ENCODE measurements around the gene ERBB4.
A peak's percentile ranks its signal among the peaks of the same experiment; 100 is the strongest.

The ERBB4 gene

GRCh38 chr2:212226114-212226513 is 312.5 kb downstream of the ERBB4 start:
- H3K79me2 ChIP-seq (ENCODE audit: insufficient read depth, low read depth) = no peaks in the 10 kb centered on the region
- H3K9ac ChIP-seq = no peak overlapping the region
- no peaks in the 10 kb centered on the region for H3K36me3 ChIP-seq (ENCODE audit: insufficient read depth)
- H3K4me2 ChIP-seq = no peak overlapping the region
- TF ChIP-seq, protein P1, sequence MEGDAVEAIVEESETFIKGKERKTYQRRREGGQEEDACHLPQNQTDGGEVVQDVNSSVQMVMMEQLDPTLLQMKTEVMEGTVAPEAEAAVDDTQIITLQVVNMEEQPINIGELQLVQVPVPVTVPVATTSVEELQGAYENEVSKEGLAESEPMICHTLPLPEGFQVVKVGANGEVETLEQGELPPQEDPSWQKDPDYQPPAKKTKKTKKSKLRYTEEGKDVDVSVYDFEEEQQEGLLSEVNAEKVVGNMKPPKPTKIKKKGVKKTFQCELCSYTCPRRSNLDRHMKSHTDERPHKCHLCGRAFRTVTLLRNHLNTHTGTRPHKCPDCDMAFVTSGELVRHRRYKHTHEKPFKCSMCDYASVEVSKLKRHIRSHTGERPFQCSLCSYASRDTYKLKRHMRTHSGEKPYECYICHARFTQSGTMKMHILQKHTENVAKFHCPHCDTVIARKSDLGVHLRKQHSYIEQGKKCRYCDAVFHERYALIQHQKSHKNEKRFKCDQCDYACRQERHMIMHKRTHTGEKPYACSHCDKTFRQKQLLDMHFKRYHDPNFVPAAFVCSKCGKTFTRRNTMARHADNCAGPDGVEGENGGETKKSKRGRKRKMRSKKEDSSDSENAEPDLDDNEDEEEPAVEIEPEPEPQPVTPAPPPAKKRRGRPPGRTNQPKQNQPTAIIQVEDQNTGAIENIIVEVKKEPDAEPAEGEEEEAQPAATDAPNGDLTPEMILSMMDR (conservative IDR thresholded peaks at IDR 0.05; ENCODE audit: low read depth, low read length) = no peak
- no peaks in the 10 kb centered on the region for H3K27me3 ChIP-seq (ENCODE audit: insufficient read depth, low read depth)
- no peaks in the 10 kb centered on the region for H3K4me1 ChIP-seq (ENCODE audit: low read depth, poor library complexity, severe bottlenecking)
- no peak overlapping the region for H2AFZ ChIP-seq (ENCODE audit: low read depth)
- H3K27ac ChIP-seq = no peak overlapping the region
- no peaks in the 10 kb centered on the region for H4K20me1 ChIP-seq (ENCODE audit: insufficient read depth)
- no peak overlapping the region for H3K4me3 ChIP-seq (IDR thresholded peaks at IDR 0.05; ENCODE audit: insufficient read depth, low read depth, low read length)

DNA sequence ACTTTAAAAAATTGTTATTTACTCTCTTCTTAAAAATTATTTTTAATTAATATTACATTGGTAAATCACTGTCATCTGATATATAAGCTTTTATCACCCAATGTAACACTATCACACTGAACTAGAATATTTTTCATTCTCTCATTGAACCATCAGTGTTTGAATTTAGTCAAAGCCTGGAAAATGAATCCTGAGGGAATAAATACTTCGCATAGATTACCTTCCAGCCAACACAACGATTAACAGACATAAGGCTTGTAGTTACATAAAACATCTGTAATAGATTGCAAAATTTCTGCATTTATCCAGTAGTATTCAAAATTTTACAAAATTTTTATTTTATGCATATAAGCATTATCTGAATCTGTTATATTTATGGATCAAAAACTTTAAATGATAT is 314.9 kb downstream of the ERBB4 start:
- Histone ChIP-seq H3K27me3 (ENCODE audit: insufficient read depth, low read depth) (no peaks in the 10 kb centered on the region), H3K79me2 (ENCODE audit: insufficient read depth, low read depth) (no peaks in the 10 kb centered on the region), H3K4me3 (IDR thresholded peaks at IDR 0.05; ENCODE audit: insufficient read depth, low read depth, low read length) (no peak overlapping the region), H4K20me1 (ENCODE audit: insufficient read depth) (no peaks in the 10 kb centered on the region), H2AFZ (ENCODE audit: low read depth) (no peak overlapping the region), H3K4me2 (no peak overlapping the region), H3K4me1 (ENCODE audit: low read depth, poor library complexity, severe bottlenecking) (no peaks in the 10 kb centered on the region), H3K36me3 (ENCODE audit: insufficient read depth) (no peaks in the 10 kb centered on the region), H3K9ac (no peak overlapping the region), H3K27ac (no peak overlapping the region)
- TF ChIP-seq, protein P1 (conservative IDR thresholded peaks at IDR 0.05; ENCODE audit: low read depth, low read length) = no peak

DNA sequence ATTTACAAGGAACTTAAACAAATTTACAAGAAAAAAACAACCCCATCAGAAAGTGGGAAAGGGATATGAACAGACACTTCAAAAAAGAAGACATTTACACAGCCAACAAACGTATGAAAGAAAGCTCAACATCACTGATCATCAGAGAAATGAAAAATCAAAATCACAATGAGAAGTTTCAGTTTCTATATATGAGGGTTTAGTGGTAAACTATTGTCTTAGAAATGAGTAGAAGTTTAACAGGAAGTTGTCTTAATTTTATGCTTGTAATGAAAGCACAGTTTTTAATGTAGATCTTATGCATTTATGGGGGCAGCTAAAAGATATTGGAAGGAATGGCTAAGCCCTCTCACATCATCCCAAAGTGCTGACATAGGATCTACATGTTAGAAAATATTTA is 325.4 kb downstream of the ERBB4 start:
- Histone ChIP-seq H3K4me3 (IDR thresholded peaks at IDR 0.05; ENCODE audit: insufficient read depth, low read depth, low read length) (no peak overlapping the region), H3K79me2 (ENCODE audit: insufficient read depth, low read depth) (no peaks in the 10 kb centered on the region), H3K9ac (no peak overlapping the region), H3K27ac (peak overlapping the region; percentile 54), H3K4me2 (peak overlapping the region; percentile 69), H3K4me1 (ENCODE audit: low read depth, poor library complexity, severe bottlenecking) (peaks cover 28% of the 10 kb centered on the region), H3K36me3 (ENCODE audit: insufficient read depth) (no peaks in the 10 kb centered on the region), H4K20me1 (ENCODE audit: insufficient read depth) (no peaks in the 10 kb centered on the region), H3K27me3 (ENCODE audit: insufficient read depth, low read depth) (no peaks in the 10 kb centered on the region), H2AFZ (ENCODE audit: low read depth) (peak overlapping the region; percentile 48)
- TF ChIP-seq, protein P1 (conservative IDR thresholded peaks at IDR 0.05; ENCODE audit: low read depth, low read length) = no peak

DNA sequence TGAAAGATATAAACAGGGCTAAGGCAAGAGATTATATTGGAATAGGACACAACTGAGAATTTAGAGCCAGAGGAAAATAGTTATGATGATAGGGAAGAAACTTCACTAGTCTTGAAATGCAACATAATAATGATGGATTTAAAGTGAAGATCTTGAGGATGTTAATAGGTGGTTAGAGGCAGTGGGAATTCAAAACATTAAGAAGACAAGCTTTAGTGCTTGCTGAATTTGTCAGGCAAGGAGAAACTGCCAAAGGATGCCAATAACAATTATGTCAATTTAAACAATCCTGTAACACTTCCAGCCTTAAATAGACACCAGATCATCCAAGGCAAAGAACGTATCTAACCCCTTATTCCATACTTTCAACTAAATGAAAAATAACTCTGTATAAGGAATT is 330.1 kb downstream of the ERBB4 start:
- Histone ChIP-seq H2AFZ (ENCODE audit: low read depth) (no peak overlapping the region), H3K79me2 (ENCODE audit: insufficient read depth, low read depth) (no peaks in the 10 kb centered on the region), H3K4me3 (IDR thresholded peaks at IDR 0.05; ENCODE audit: insufficient read depth, low read depth, low read length) (no peak overlapping the region), H3K27me3 (ENCODE audit: insufficient read depth, low read depth) (no peaks in the 10 kb centered on the region), H3K9ac (no peak overlapping the region), H3K4me1 (ENCODE audit: low read depth, poor library complexity, severe bottlenecking) (peaks cover 20% of the 10 kb centered on the region), H3K4me2 (no peak overlapping the region), H4K20me1 (ENCODE audit: insufficient read depth) (no peaks in the 10 kb centered on the region), H3K27ac (no peak overlapping the region), H3K36me3 (ENCODE audit: insufficient read depth) (no peaks in the 10 kb centered on the region)
- TF ChIP-seq, protein P1 (conservative IDR thresholded peaks at IDR 0.05; ENCODE audit: low read depth, low read length) = no peak

All from KMS-11 (cell line).